ENCODE measurements around the gene UBTD2. TPM values are rescaled to one million over a fixed set of nuclear protein-coding genes. Genes with fewer than 3 reads are reported as not detected.
A peak's percentile ranks its signal among the peaks of the same experiment; 100 is the strongest.
"Not testable (repeated sequence)": the region's sequence is repeated elsewhere in the genome, so short reads cannot be mapped to it uniquely, and the experiment has no call there.

The UBTD2 gene
- total RNA-seq, 4 donors from 2014 or later: 9.1 to 14.7 (median 12.3) TPM

- intact Hi-C loops (cut with DNase I): no loop called here
- peaks cover 0 to 19% (median 4%) of the 10 kb centered on the region in 3 donors for H3K4me1 ChIP-seq
These were observed 4.9 kb upstream of the UBTD2 start for GRCh38 chr5:172288465-172288864.

GRCh38 chr5:172287140-172287539 lies 3.6 kb upstream of the UBTD2 start:
- H3K9me3 ChIP-seq; H3K4me3 ChIP-seq; DNase-seq; H3K36me3 ChIP-seq; H3K27ac ChIP-seq; H3K27me3 ChIP-seq; intact Hi-C loops (cut with DNase I): not testable (repeated sequence)
- peaks cover 0 to 22% (median 5%) of the 10 kb centered on the region in 3 donors for H3K4me1 ChIP-seq
- WGBS, 2 donors: 97 to 100% methylated on average over 1 to 3 of the region's 3 CpGs

More at GRCh38 chr5:172288465-172288864, 4.9 kb upstream of the UBTD2 start:
- Histone ChIP-seq H3K27ac (no peak overlapping the region), H3K4me3 (no peak overlapping the region), H3K9me3 (no peaks in the 10 kb centered on the region), H3K36me3 (no peaks in the 10 kb centered on the region), H3K27me3 (no peaks in the 10 kb centered on the region)
- WGBS, 2 donors: 100% methylated on average over 2 to 4 of the region's 4 CpGs
- DNase-seq: no peak
- no peak for TF ChIP-seq POLR2A (IDR thresholded peaks at IDR 0.05)
- TF ChIP-seq CTCF (IDR thresholded peaks at IDR 0.05): no peak

- no peak for DNase-seq
- Histone ChIP-seq H3K27ac (peak overlapping the region in 1 of 4 donors; percentile 95), H3K27me3 (no peaks in the 10 kb centered on the region), H3K9me3 (no peaks in the 10 kb centered on the region), H3K4me1 (peaks cover 6 to 39% (median 16%) of the 10 kb centered on the region in 3 donors), H3K36me3 (no peaks in the 10 kb centered on the region), H3K4me3 (no peak overlapping the region)
- 65 to 71% methylated on average over 11 to 15 of the region's 15 CpGs for WGBS, 2 donors
- TF ChIP-seq POLR2A (IDR thresholded peaks at IDR 0.05) (no peak), CTCF (IDR thresholded peaks at IDR 0.05) (no peak)
- intact Hi-C loops (cut with DNase I): no loop called here
These were observed 1.9 kb upstream of the UBTD2 start for GRCh38 chr5:172285226-172286143.

- peak overlapping the region; percentile 72 to 99 (median 96) for H3K4me3 ChIP-seq
- intact Hi-C loops (cut with DNase I): no loop called here
- H3K36me3 ChIP-seq: no peaks in the 10 kb centered on the region
- H3K27me3 ChIP-seq: no peaks in the 10 kb centered on the region
- no peak for TF ChIP-seq CTCF (IDR thresholded peaks at IDR 0.05)
- TF ChIP-seq POLR2A (IDR thresholded peaks at IDR 0.05): no peak
- no peak for DNase-seq
- H3K4me1 ChIP-seq: peaks cover 6 to 48% (median 16%) of the 10 kb centered on the region in 3 donors
- 2 to 4% methylated on average over 7 to 10 of the region's 11 CpGs for WGBS, 2 donors
- H3K9me3 ChIP-seq: no peaks in the 10 kb centered on the region
- H3K27ac ChIP-seq: peak overlapping the region; percentile 92 to 99 (median 94)
These were observed 1.0 kb upstream of the UBTD2 start for GRCh38 chr5:172284611-172284980.

GRCh38 chr5:172283862-172284610 lies 472 bp upstream of the UBTD2 start:
- Histone ChIP-seq H3K4me1 (peaks cover 6 to 48% (median 16%) of the 10 kb centered on the region in 3 donors), H3K27ac (peak overlapping the region; percentile 92 to 99 (median 94)), H3K27me3 (no peaks in the 10 kb centered on the region), H3K9me3 (no peaks in the 10 kb centered on the region), H3K4me3 (peak overlapping the region; percentile 72 to 99 (median 96)), H3K36me3 (no peaks in the 10 kb centered on the region)
- DNase-seq: no peak
- TF ChIP-seq POLR2A (IDR thresholded peaks at IDR 0.05) (peak in 1 of 4 donors; percentile 36), CTCF (IDR thresholded peaks at IDR 0.05) (no peak)
- WGBS, 2 donors: 0% methylated on average over 22 to 23 of the region's 79 CpGs
- intact Hi-C loops (cut with DNase I): no loop called here
